Mucosa of descending colon (tissue), 3 donors: ENCODE measurements around the gene ZER1. TPM values are rescaled to one million over a fixed set of nuclear protein-coding genes. Genes with fewer than 3 reads are reported as not detected.
A peak's percentile ranks its signal among the peaks of the same experiment; 100 is the strongest.

Experiments
- ATAC-seq: fragments of 200-7000 bp; cut with Tn5 transposase; one replicate; pipeline ENCODE4 v1.9.1; 2020; ENCODE audit warnings: mild to moderate bottlenecking, moderate library complexity
- DNase-seq, 3 donors: peaks; one replicate each; pipeline ENCODE4 v3.0.0-alpha.2; 2020
- H3K36me3 ChIP-seq: fragments of 200-600 bp; one replicate; pipeline ENCODE4 v1.8.0; 2021; ENCODE audit warnings: low read depth, mild to moderate bottlenecking
- H3K4me1 ChIP-seq: fragments of 200-600 bp; one replicate; pipeline ENCODE4 v1.8.0; 2021; ENCODE audit warnings: low read depth, mild to moderate bottlenecking
- H3K4me3 ChIP-seq: fragments of 200-600 bp; one replicate; pipeline ENCODE4 v1.8.0; 2021; ENCODE audit warnings: mild to moderate bottlenecking
- H3K9me3 ChIP-seq: fragments of 200-600 bp; one replicate; pipeline ENCODE4 v1.8.0; 2021; ENCODE audit warnings: mild to moderate bottlenecking
- intact Hi-C, 2 donors: fragments of 100-400 bp; cut with DNase I in 1 of 2; cut with micrococcal nuclease in 1 of 2; formaldehyde crosslinking; loops; one replicate each; pipeline versions ENCODE4 v1.11.0 to v1.11.1; 2022; cut with DNase I, micrococcal nuclease
- total RNA-seq, 3 donors: library from RNA; stranded (reverse); fragmentation: NEBNext Ultra II Directional in 2 of 3; extraction: Animal tissue kit (Norgen Biotek cat#: 25700) in 2 of 3; gene quantifications; one replicate each; pipeline versions ENCODE4 v1.2.1 to v1.2.4, GENCODE V29; 2021 to 2023
- TF ChIP-seq, protein P1 (sequence below): fragments of 200-600 bp; IDR thresholded peaks from one replicate; pipeline ENCODE4 v1.8.0; 2022; ENCODE audit warnings: antibody characterized with exemption, mild to moderate bottlenecking
- donor health status: DM: no; HTN: no; CAD: no; lungs with moderate emphysema.
- donor health status: DM: no; HTN: no; CAD: no.
- donor health status: DM: no; HTN: yes; CAD: no.

ZER1 gene
- total RNA-seq, 3 donors from 2014 or later, result 54.7 to 71.3 (median 68.8) TPM

GRCh38 chr9:128684325-128685199 is 87.2 kb downstream of the ZER1 start:
- intact Hi-C loops, result no loop called here
- H3K9me3 ChIP-seq, result no peaks in the 10 kb centered on the region
- H3K4me1 ChIP-seq, result peaks cover 29% of the 10 kb centered on the region
- no peaks in the 10 kb centered on the region for H3K36me3 ChIP-seq
- ATAC-seq (peak; percentile 76), DNase-seq (peak; percentile 91 to 94 (median 92))
- TF ChIP-seq, protein P1, sequence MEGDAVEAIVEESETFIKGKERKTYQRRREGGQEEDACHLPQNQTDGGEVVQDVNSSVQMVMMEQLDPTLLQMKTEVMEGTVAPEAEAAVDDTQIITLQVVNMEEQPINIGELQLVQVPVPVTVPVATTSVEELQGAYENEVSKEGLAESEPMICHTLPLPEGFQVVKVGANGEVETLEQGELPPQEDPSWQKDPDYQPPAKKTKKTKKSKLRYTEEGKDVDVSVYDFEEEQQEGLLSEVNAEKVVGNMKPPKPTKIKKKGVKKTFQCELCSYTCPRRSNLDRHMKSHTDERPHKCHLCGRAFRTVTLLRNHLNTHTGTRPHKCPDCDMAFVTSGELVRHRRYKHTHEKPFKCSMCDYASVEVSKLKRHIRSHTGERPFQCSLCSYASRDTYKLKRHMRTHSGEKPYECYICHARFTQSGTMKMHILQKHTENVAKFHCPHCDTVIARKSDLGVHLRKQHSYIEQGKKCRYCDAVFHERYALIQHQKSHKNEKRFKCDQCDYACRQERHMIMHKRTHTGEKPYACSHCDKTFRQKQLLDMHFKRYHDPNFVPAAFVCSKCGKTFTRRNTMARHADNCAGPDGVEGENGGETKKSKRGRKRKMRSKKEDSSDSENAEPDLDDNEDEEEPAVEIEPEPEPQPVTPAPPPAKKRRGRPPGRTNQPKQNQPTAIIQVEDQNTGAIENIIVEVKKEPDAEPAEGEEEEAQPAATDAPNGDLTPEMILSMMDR, result no peak
- H3K4me3 ChIP-seq, result peak overlapping the region; percentile 38

GRCh38 chr9:128684065-128684324 is 87.7 kb downstream of the ZER1 start:
- intact Hi-C loops, result no loop called here
- Histone ChIP-seq H3K36me3 (no peaks in the 10 kb centered on the region), H3K4me3 (peak overlapping the region; percentile 38), H3K4me1 (peaks cover 29% of the 10 kb centered on the region), H3K9me3 (no peaks in the 10 kb centered on the region)
- ATAC-seq (peak; percentile 5), DNase-seq (no peak)
- TF ChIP-seq, protein P1, result no peak

DNA sequence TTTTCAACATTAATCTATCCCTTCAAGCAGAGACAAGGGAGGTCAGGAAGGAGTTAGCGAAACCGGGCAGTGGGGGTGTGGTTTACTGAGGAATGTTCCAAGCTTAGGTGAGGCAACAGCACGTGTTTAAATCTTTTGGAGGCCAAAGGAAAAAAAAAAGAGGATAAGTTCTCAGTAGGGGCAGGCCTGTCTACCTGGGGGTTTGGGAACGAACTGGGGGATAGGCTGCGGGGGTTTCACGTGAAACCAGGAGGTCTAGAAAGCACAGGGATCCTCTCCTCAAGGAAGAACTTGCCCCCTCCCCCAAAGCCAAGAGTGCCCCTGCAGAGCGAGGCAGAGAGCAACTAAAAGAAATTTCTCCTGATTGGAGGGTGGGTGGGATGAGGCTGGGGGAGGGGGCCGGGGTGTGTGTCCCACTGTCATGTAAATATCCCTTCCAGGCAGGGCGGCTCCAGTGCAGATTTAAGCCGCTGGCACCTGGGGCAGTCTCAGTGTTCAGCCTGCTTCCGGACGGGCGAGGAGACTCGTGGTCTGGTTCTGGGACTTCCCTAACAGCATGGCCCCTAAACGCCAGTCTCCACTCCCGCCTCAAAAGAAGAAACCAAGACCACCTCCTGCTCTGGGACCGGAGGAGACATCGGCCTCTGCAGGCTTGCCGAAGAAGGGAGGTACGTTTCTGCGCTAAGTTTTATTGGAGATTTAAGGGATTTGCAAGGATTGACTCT is 88.2 kb downstream of the ZER1 start:
- Histone ChIP-seq H3K4me1 (peaks cover 29% of the 10 kb centered on the region), H3K4me3 (peak overlapping the region; percentile 38), H3K36me3 (no peaks in the 10 kb centered on the region), H3K9me3 (no peaks in the 10 kb centered on the region)
- intact Hi-C loops, result no loop called here
- TF ChIP-seq, protein P1, result no peak
- ATAC-seq (peak; percentile 60), DNase-seq (peak; percentile 73 to 84 (median 78))

Other genes with a start within 250 kb of the ZER1 start
- gene SPTAN1, start 219.3 kb downstream of the ZER1 start, total RNA-seq, result 100 to 1,000 TPM; 235 to 322 (median 321) TPM
- gene DYNC2I2, start 115.1 kb downstream of the ZER1 start, total RNA-seq, result 10 to 100 TPM; 36.7 to 46.3 (median 43.7) TPM
- 100 to 1,000 TPM; 174 to 272 (median 212) TPM for gene SET, start 82.7 kb downstream of the ZER1 start, total RNA-seq
- gene PKN3, start 69.4 kb downstream of the ZER1 start, total RNA-seq, result 1 to 10 TPM; 2.5 to 4.9 (median 3.8) TPM
- gene ZDHHC12, start 47.8 kb downstream of the ZER1 start, total RNA-seq, result 10 to 100 TPM; 33.0 to 89.5 (median 76.8) TPM
- 10 to 100 TPM; 20.6 to 30.6 (median 25.9) TPM for gene TBC1D13, start 15.3 kb upstream of the ZER1 start, total RNA-seq
- 10 to 100 TPM; 30.2 to 56.1 (median 37.9) TPM for gene ENDOG, start 46.6 kb upstream of the ZER1 start, total RNA-seq
- gene SPOUT1, start 57.9 kb upstream of the ZER1 start, total RNA-seq, result 10 to 100 TPM; 31.6 to 35.5 (median 31.7) TPM
- 1 to 10 TPM; 1.9 to 6.4 (median 2.9) TPM for gene KYAT1, start 110.0 kb upstream of the ZER1 start, total RNA-seq
- 10 to 100 TPM; 25.3 to 48.5 (median 25.4) TPM for gene LRRC8A, start 110.2 kb upstream of the ZER1 start, total RNA-seq
- gene PHYHD1, start 149.1 kb upstream of the ZER1 start, total RNA-seq, result 10 to 100 TPM in 1 of 3 donors, 1 to 10 TPM in 2; 2.2 to 19.0 (median 5.2) TPM
- 1 to 10 TPM; 8.7 to 9.9 (median 9.7) TPM for gene DOLK, start 175.7 kb upstream of the ZER1 start, total RNA-seq
- 10 to 100 TPM; 24.4 to 36.7 (median 30.4) TPM for gene NUP188, start 175.8 kb upstream of the ZER1 start, total RNA-seq